ENCODE measurements around the gene AP1B1.
"Not testable (repeated sequence)": the region's sequence is repeated elsewhere in the genome, so short reads cannot be mapped to it uniquely, and the experiment has no call there.

The AP1B1 gene

GRCh38 chr22:29385748-29386147 is 2.6 kb downstream of the AP1B1 start:
- peak; percentile 50 to 57 for DNase-seq

- no peak for DNase-seq
Observed at GRCh38 chr22:29385151-29385704, 3.1 kb downstream of the AP1B1 start.

- no peak for DNase-seq
Observed at GRCh38 chr22:29383740-29384139, 4.6 kb downstream of the AP1B1 start.

- no peak for DNase-seq
Observed at GRCh38 chr22:29382580-29383302, 5.6 kb downstream of the AP1B1 start.

GRCh38 chr22:29380856-29381255 is 7.5 kb downstream of the AP1B1 start:
- no peak for DNase-seq

GRCh38 chr22:29380032-29380781 is 8.2 kb downstream of the AP1B1 start:
- DNase-seq: no peak

GRCh38 chr22:29379258-29379657 is 9.1 kb downstream of the AP1B1 start:
- no peak for DNase-seq

- DNase-seq: no peak
Observed at GRCh38 chr22:29377979-29378378, 10.4 kb downstream of the AP1B1 start.

GRCh38 chr22:29376705-29377104 is 11.7 kb downstream of the AP1B1 start:
- DNase-seq: not testable (repeated sequence)

- no peak for DNase-seq
Observed at GRCh38 chr22:29375398-29376076, 12.8 kb downstream of the AP1B1 start.

- DNase-seq: not testable (repeated sequence)
Observed at GRCh38 chr22:29374806-29375205, 13.6 kb downstream of the AP1B1 start.

GRCh38 chr22:29374401-29374800 is 14.0 kb downstream of the AP1B1 start:
- no peak for DNase-seq

GRCh38 chr22:29370537-29370936 is 17.8 kb downstream of the AP1B1 start:
- no peak for DNase-seq

- peak; percentile 87 for DNase-seq
Observed at GRCh38 chr22:29369460-29369859, 18.9 kb downstream of the AP1B1 start.

- DNase-seq: peak in 1 of 2 experiments; percentile 36
Observed at GRCh38 chr22:29359469-29359868, 28.9 kb downstream of the AP1B1 start.

- not testable (repeated sequence) for DNase-seq
Observed at GRCh38 chr22:29357193-29357890, 31.0 kb downstream of the AP1B1 start.

GRCh38 chr22:29353860-29354259 is 34.5 kb downstream of the AP1B1 start:
- no peak for DNase-seq

GRCh38 chr22:29353286-29353685 is 35.1 kb downstream of the AP1B1 start:
- no peak for DNase-seq

- DNase-seq: no peak
Observed at GRCh38 chr22:29352778-29353177, 35.6 kb downstream of the AP1B1 start.

- no peak for DNase-seq
Observed at GRCh38 chr22:29351891-29352290, 36.5 kb downstream of the AP1B1 start.

GRCh38 chr22:29351042-29351441 is 37.3 kb downstream of the AP1B1 start:
- DNase-seq: no peak

- DNase-seq: no peak
Observed at GRCh38 chr22:29348956-29349355, 39.4 kb downstream of the AP1B1 start.

GRCh38 chr22:29348041-29348440 is 40.3 kb downstream of the AP1B1 start:
- no peak for DNase-seq
